ENCODE results near the gene SERAC1. TPM values are rescaled to one million over a fixed set of nuclear protein-coding genes. Genes with fewer than 3 reads are reported as not detected.
"Not testable (repeated sequence)": the region's sequence is repeated elsewhere in the genome, so short reads cannot be mapped to it uniquely, and the experiment has no call there.

Gene SERAC1
- total RNA-seq, 4 donors from 2014 or later = 6.5 to 15.7 (median 6.8) TPM

DNA sequence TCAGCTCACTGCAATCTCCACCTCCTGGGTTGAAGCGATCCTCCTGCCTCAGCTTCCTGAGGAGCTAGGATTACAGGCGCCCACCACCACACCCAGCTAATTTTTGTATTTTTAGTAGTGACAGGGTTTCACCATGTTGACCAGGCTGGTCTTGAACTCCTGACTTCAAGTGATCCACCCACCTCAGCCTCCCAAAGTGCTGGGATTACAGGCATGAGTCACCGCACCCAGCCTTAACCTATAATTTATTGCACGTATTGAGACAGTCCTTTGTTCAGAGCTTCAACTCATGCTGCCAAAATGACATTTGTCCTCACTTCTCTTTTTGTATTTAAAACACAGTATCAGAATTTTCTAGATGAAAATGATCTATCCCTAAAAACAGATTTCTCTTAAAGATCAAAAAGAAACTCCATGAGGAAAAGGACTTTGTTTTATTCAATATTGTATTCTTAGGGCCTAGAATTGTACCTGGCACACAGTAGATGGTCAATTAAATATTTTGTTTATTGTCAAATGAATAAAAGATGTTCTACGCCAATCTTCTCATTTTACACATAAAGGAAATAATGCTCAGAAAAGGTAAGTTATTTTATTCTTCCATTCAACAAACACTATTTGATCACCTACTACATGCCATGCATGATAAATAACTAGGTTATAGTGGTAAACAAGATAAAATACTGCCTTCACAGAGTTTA is 10.8 kb downstream of the SERAC1 start:
- TF ChIP-seq, protein P1, sequence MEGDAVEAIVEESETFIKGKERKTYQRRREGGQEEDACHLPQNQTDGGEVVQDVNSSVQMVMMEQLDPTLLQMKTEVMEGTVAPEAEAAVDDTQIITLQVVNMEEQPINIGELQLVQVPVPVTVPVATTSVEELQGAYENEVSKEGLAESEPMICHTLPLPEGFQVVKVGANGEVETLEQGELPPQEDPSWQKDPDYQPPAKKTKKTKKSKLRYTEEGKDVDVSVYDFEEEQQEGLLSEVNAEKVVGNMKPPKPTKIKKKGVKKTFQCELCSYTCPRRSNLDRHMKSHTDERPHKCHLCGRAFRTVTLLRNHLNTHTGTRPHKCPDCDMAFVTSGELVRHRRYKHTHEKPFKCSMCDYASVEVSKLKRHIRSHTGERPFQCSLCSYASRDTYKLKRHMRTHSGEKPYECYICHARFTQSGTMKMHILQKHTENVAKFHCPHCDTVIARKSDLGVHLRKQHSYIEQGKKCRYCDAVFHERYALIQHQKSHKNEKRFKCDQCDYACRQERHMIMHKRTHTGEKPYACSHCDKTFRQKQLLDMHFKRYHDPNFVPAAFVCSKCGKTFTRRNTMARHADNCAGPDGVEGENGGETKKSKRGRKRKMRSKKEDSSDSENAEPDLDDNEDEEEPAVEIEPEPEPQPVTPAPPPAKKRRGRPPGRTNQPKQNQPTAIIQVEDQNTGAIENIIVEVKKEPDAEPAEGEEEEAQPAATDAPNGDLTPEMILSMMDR (IDR thresholded peaks at IDR 0.05) = no peak
- TF ChIP-seq POLR2A (IDR thresholded peaks at IDR 0.05) = no peak
- no peak for DNase-seq

DNA sequence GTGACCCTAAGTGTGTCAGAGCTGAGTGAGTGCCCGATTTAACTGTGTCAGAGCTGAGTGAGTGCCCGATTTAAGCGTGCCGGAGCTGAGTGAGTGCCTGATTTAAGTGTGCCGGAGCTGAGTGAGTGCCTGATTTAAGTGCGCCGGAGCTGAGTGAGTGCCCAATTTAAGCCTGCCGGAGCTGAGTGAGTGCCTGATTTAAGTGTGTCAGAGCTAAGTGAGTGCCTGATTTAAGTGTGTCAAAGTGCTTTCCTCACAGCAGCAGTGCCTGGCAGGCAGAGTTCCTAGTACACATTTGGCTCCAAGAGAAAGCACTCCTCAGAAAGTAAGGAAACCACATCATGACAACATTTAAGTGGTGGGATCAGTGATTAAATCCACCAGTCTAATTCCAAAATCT is 13.2 kb downstream of the SERAC1 start:
- no peaks in the 10 kb centered on the region for H3K9me3 ChIP-seq
- no peaks in the 10 kb centered on the region for H3K27me3 ChIP-seq
- TF ChIP-seq POLR2A (IDR thresholded peaks at IDR 0.05) = no peak
- TF ChIP-seq, protein P1 (IDR thresholded peaks at IDR 0.05) = no peak
- DNase-seq = no peak
- H3K4me3 ChIP-seq = no peak overlapping the region
- no peak overlapping the region for H3K27ac ChIP-seq
- no peaks in the 10 kb centered on the region for H3K4me1 ChIP-seq
- peaks cover 0 to 5% (median 0%) of the 10 kb centered on the region in 3 donors for H3K36me3 ChIP-seq

More for the DNA sequence above, 10.8 kb downstream of the SERAC1 start:
- Histone ChIP-seq H3K4me1 (no peaks in the 10 kb centered on the region), H3K9me3 (no peaks in the 10 kb centered on the region), H3K4me3 (no peak overlapping the region), H3K27ac (no peak overlapping the region), H3K36me3 (no peaks in the 10 kb centered on the region), H3K27me3 (no peaks in the 10 kb centered on the region)

DNA sequence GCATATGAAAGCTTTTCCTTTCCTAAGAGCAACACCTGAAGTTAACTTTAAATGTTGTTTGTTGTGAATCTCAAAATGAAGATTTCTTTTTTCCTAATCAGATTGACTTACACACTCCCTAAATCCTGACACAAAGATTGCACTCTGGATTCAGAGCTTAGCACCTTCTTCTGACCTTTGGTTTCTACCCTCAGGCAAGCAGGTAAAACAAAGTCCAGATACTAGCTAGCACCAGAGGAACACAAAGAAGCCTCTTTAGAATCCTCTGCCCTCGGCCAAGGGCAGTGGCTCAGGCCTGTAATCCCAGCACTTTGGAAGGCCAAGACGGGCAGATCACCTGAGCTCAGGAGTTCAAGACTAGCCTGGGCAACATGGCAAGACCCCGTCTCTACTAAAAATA is 14.5 kb downstream of the SERAC1 start:
- Histone ChIP-seq H3K9me3 (no peaks in the 10 kb centered on the region), H3K4me1 (no peaks in the 10 kb centered on the region), H3K4me3 (no peak overlapping the region), H3K36me3 (peaks cover 0 to 5% (median 0%) of the 10 kb centered on the region in 3 donors), H3K27ac (peak overlapping the region in 1 of 4 donors; percentile 46), H3K27me3 (no peaks in the 10 kb centered on the region)
- no peak for DNase-seq
- TF ChIP-seq, protein P1 (IDR thresholded peaks at IDR 0.05) = no peak
- no peak for TF ChIP-seq POLR2A (IDR thresholded peaks at IDR 0.05)

DNA sequence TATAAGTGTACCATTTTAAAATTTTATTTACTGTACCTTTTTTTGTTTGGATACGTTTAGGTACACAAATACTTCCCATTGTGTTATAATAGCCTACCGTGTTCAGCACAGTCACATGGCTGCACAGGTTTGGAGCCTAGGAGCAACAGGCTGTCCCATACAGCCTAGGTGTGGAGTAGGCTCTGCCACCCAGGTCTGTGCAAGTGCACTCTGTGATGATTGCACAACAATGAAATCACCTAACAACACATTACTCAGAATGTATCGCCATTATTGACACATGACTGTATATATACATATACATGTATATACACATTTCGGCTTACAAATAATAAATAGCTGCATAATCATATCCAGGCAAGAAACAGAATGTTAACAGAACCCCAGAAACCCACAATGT is 15.4 kb downstream of the SERAC1 start:
- Histone ChIP-seq H3K27me3 (no peaks in the 10 kb centered on the region), H3K4me3 (no peak overlapping the region), H3K36me3 (peaks cover 0 to 5% (median 0%) of the 10 kb centered on the region in 3 donors), H3K4me1 (no peaks in the 10 kb centered on the region), H3K9me3 (no peaks in the 10 kb centered on the region), H3K27ac (no peak overlapping the region)
- TF ChIP-seq, protein P1 (IDR thresholded peaks at IDR 0.05) = no peak
- TF ChIP-seq POLR2A (IDR thresholded peaks at IDR 0.05) = no peak
- DNase-seq = no peak

DNA sequence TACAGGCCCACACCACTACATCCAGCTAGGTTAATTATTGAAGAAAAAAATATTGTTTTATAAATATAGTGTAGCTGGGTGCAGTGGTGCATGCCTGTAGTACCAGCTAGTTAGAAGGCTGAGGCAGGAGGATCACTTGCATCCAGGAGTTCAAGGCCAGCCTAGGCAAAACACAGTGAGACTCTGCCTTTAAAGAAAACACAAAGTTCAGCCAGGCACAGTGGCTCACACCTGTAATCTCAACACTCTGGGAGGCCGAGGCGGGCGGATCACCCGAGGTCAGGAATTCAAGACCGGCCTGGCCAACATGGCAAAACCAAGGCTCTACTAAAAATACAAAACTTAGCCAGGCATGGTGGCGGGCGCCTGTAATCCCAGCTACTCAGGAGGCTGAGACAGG is 16.0 kb downstream of the SERAC1 start:
- not testable (repeated sequence) for H3K27ac ChIP-seq, H3K9me3 ChIP-seq, H3K36me3 ChIP-seq, H3K4me1 ChIP-seq, H3K27me3 ChIP-seq, H3K4me3 ChIP-seq, DNase-seq

DNA sequence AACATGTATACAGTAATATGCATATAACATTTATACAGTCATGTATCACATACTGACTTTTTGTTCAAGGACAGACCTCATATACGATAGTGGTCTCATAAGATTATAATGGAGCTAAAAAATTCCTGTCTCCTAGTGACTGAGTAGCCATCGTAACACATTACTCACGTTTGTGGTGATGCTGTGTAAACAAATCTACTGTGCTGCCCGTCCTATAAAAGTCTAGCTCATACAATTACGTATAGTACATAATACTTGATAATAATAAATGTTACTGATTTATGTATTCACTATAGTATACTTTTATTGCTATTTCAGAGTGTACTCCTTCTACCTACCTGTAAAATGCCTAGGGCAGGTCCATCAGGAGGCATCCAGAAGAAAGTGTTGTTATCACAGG is 17.4 kb downstream of the SERAC1 start:
- Histone ChIP-seq H3K27me3 (no peaks in the 10 kb centered on the region), H3K4me3 (no peak overlapping the region), H3K27ac (no peak overlapping the region), H3K4me1 (no peaks in the 10 kb centered on the region), H3K36me3 (peaks cover 0 to 9% (median 0%) of the 10 kb centered on the region in 3 donors), H3K9me3 (no peaks in the 10 kb centered on the region)
- DNase-seq = no peak
- TF ChIP-seq, protein P1 (IDR thresholded peaks at IDR 0.05) = no peak
- TF ChIP-seq POLR2A (IDR thresholded peaks at IDR 0.05) = no peak
